Breast epithelium (tissue), 4 donors: Measurements from ENCODE around the gene PRKG1. TPM values are rescaled to one million over a fixed set of nuclear protein-coding genes. Genes with fewer than 3 reads are reported as not detected.

ENCODE experiments used
- DNase-seq, 2 donors: peaks; one replicate each; pipeline ENCODE4 v3.0.0-alpha.2; 2019; ENCODE audit warnings: low spot score in 2 of 2
- H3K27ac ChIP-seq, 2 donors: fragments of 200-600 bp; sonication (generic) in 1 of 2; one replicate each; pipeline ENCODE4 v1.5.1; 2016 to 2019; ENCODE audit warnings: mild to moderate bottlenecking in 1 of 2
- H3K27me3 ChIP-seq, 2 donors: fragments of 200-600 bp; sonication (generic) in 1 of 2; one replicate each; pipeline versions ENCODE4 v1.5.1 to v1.6.0; 2017 to 2019; ENCODE audit warnings: control low read depth in 1 of 2, mild to moderate bottlenecking in 1 of 2
- H3K36me3 ChIP-seq: fragments of 200-600 bp; one replicate; pipeline ENCODE4 v1.5.1; 2019
- H3K4me1 ChIP-seq, 2 donors: fragments of 200-600 bp; sonication (generic); one replicate each; pipeline ENCODE4 v1.5.1; 2016 to 2019; ENCODE audit warnings: control low read depth in 1 of 2
- H3K4me3 ChIP-seq, 3 donors: fragments of 200-600 bp; sonication (generic); 1 replicate in 2 of 3; 2 replicates in 1 of 3; pipeline ENCODE4 v1.5.1; 2016 to 2019; ENCODE audit warnings: mild to moderate bottlenecking in 3 of 3, moderate library complexity in 2 of 3
- H3K9me3 ChIP-seq, 2 donors: fragments of 200-600 bp; sonication (generic) in 1 of 2; one replicate each; pipeline ENCODE4 v1.5.1; 2016 to 2019; ENCODE audit warnings: control low read depth in 1 of 2
- CTCF ChIP-seq, 3 donors: fragments of 450-650 bp; IDR thresholded peaks; one replicate each; pipeline ENCODE4 v1.5.1; 2016 to 2017; ENCODE audit warnings: antibody characterized with exemption in 3 of 3, mild to moderate bottlenecking in 3 of 3, moderate library complexity in 3 of 3
- POLR2A ChIP-seq: fragments of 450-650 bp; IDR thresholded peaks from one replicate; pipeline ENCODE4 v1.6.1; 2016; ENCODE audit warnings: antibody characterized with exemption, mild to moderate bottlenecking, moderate library complexity
- POLR2AphosphoS5 ChIP-seq, 3 donors: sonication (generic); formaldehyde crosslinking; IDR thresholded peaks; one replicate each; pipeline ENCODE4 v1.6.1; 2017; ENCODE audit warnings: antibody characterized with exemption in 3 of 3
- intact Hi-C: fragments of 100-400 bp; cut with DNase I; formaldehyde crosslinking; loops from one replicate; pipeline ENCODE4 v1.15.1; 2023; ENCODE audit warnings: low total_unique reads
- total RNA-seq, 3 donors: library from RNA; depleted of rRNA; stranded (reverse); fragments of >200 nt; gene quantifications; one replicate each; pipeline ENCODE4 v1.1.0, GENCODE V29; 2016

PRKG1 gene
- total RNA-seq, 3 donors from 2014 or later, result 10.9 to 36.9 (median 19.7) TPM

GRCh38 chr10:51034769-51035168, 39.5 kb upstream of the PRKG1 start:
- Histone ChIP-seq H3K27me3 (no peaks in the 10 kb centered on the region), H3K27ac (no peak overlapping the region), H3K4me1 (no peaks in the 10 kb centered on the region)

GRCh38 chr10:51035344-51035743, 38.9 kb upstream of the PRKG1 start:
- peak in 1 of 2 donors; percentile 29 for DNase-seq
- H3K4me3 ChIP-seq, result no peak overlapping the region
- no peaks in the 10 kb centered on the region for H3K36me3 ChIP-seq
- no peaks in the 10 kb centered on the region for H3K9me3 ChIP-seq
- H3K4me1 ChIP-seq, result no peaks in the 10 kb centered on the region
- intact Hi-C loops, result no loop called here
- no peaks in the 10 kb centered on the region for H3K27me3 ChIP-seq
- no peak for TF ChIP-seq CTCF (IDR thresholded peaks at IDR 0.05)
- peak in 1 of 3 donors; percentile 62 for TF ChIP-seq POLR2AphosphoS5 (IDR thresholded peaks at IDR 0.05)
- H3K27ac ChIP-seq, result no peak overlapping the region

More at GRCh38 chr10:51034769-51035168, 39.5 kb upstream of the PRKG1 start:
- TF ChIP-seq POLR2A (no peak), CTCF (IDR thresholded peaks at IDR 0.05) (no peak), POLR2AphosphoS5 (IDR thresholded peaks at IDR 0.05) (no peak)
- Histone ChIP-seq H3K4me3 (no peak overlapping the region), H3K9me3 (no peaks in the 10 kb centered on the region), H3K36me3 (no peaks in the 10 kb centered on the region)
- DNase-seq, result no peak
- intact Hi-C loops, result no loop called here

- Histone ChIP-seq H3K4me1 (no peaks in the 10 kb centered on the region), H3K36me3 (no peaks in the 10 kb centered on the region), H3K27ac (no peak overlapping the region), H3K27me3 (no peaks in the 10 kb centered on the region), H3K9me3 (no peaks in the 10 kb centered on the region), H3K4me3 (no peak overlapping the region)
- intact Hi-C loops, result no loop called here
- DNase-seq, result no peak
- TF ChIP-seq POLR2A (no peak), POLR2AphosphoS5 (IDR thresholded peaks at IDR 0.05) (no peak), CTCF (IDR thresholded peaks at IDR 0.05) (no peak)
Measured at GRCh38 chr10:51045871-51046270, 28.4 kb upstream of the PRKG1 start.

- Histone ChIP-seq H3K27ac (no peak overlapping the region), H3K4me3 (no peak overlapping the region)
- intact Hi-C loops, result no loop called here
Measured at GRCh38 chr10:51046654-51047053, 27.6 kb upstream of the PRKG1 start.

GRCh38 chr10:51047857-51048256, 26.4 kb upstream of the PRKG1 start:
- Histone ChIP-seq H3K9me3 (no peaks in the 10 kb centered on the region), H3K27ac (no peak overlapping the region), H3K27me3 (no peaks in the 10 kb centered on the region), H3K4me3 (no peak overlapping the region), H3K36me3 (no peaks in the 10 kb centered on the region), H3K4me1 (no peaks in the 10 kb centered on the region)
- intact Hi-C loops, result no loop called here
- TF ChIP-seq POLR2A, result no peak
- peak in 1 of 3 donors; percentile 16 for TF ChIP-seq CTCF (IDR thresholded peaks at IDR 0.05)
- no peak for TF ChIP-seq POLR2AphosphoS5 (IDR thresholded peaks at IDR 0.05)
- no peak for DNase-seq

More at GRCh38 chr10:51046654-51047053, 27.6 kb upstream of the PRKG1 start:
- H3K36me3 ChIP-seq, result no peaks in the 10 kb centered on the region
- no peaks in the 10 kb centered on the region for H3K9me3 ChIP-seq
- TF ChIP-seq CTCF (IDR thresholded peaks at IDR 0.05), result no peak
- TF ChIP-seq POLR2A, result no peak
- no peak for DNase-seq
- no peaks in the 10 kb centered on the region for H3K27me3 ChIP-seq
- H3K4me1 ChIP-seq, result no peaks in the 10 kb centered on the region
